CD4-positive, alpha-beta T cell treated with Interleukin-4 for 4 hours (primary cell): ENCODE measurements around the gene DNASE2.

Experiments used
- DNase-seq: peaks from one replicate; pipeline ENCODE4 v3.0.0-alpha.2; 2020

DNASE2 gene

GRCh38 chr19:12886651-12886968 lies 5.4 kb upstream of the DNASE2 start:
- DNase-seq = no peak

DNA sequence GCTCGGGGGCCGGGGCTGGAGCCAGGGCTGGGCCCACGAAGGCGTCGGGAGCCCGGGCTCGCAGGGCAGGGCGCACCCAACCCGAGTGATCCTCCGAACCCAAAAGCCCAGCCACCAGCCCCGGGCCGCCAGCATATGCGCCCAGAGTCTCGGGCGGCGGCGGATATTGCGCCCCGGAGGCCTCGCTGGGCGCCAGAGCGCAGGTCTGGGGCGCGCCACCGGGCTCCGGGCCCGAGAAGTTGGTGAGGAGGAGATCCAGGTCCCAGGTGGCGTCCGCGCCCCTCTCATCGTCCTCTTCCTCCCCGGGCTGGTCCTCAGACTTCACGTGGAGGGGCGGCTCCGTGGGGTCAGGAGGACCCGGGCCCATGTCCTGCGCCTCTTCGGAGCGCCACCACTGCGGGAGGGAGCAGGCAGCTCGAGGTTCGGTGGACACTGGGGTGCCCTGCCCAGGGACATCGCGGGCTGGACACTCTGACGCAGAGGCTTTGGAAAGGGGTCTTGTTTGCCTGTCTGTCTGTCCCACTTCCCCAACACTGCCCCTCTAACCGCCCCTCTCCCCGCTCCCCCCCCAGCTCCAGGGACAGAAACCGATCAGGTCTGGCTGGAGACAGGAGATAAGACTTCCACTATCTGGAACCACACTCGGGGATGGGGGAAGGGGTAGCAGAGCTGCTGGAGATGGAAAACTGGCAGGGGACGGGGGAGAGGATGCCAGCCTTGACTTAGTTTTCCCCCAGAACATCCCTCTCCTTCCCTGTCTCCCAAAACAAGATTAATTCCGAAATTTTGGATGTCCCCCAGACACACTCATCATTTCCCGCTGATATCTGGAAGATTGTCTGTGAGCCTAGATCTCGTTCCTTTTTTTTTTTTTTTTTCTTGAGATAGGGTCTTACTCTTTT lies 4.8 kb upstream of the DNASE2 start:
- DNase-seq = no peak

DNA sequence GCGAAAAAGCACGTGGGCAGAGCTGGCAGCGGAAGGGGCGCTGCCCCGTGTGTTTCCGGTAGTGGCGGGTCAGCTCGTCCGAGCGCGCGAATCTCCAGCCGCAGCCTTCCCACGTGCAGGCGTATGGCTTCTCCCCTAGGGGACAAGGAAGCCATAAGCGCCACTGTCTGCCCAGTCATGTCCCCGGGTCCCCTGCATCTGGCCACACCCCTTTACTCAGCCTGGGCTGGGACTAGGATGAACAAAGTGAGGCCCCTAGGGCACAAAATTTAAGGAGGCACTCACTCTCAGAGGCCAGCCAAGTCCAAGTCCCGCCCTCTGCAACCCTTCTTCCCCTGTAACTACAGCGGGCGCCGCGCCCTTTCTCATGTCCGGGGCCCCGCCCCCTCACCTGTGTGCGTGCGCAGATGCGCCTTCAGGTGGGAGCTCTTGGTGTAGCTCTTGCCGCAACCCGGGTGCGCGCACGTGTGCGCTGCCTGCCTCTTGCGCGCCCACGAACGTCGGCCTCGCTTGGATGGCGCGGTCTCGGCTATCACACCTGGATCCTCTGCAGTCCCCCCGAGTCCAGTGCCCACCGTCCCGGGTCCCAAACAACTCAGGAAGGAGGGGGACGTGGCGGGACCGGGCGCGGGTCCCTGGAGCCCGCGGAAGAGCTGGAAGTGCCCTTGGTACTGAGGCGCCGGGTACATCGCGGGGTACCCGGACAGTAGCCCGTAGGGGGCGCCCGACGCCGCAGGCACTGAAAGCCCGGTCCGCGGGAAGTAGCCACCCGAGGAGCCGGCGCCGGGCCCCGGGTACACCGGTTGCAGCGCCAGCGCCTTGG lies 3.9 kb upstream of the DNASE2 start:
- DNase-seq = peak; percentile 91

GRCh38 chr19:12884627-12884925 lies 3.3 kb upstream of the DNASE2 start:
- no peak for DNase-seq

DNA sequence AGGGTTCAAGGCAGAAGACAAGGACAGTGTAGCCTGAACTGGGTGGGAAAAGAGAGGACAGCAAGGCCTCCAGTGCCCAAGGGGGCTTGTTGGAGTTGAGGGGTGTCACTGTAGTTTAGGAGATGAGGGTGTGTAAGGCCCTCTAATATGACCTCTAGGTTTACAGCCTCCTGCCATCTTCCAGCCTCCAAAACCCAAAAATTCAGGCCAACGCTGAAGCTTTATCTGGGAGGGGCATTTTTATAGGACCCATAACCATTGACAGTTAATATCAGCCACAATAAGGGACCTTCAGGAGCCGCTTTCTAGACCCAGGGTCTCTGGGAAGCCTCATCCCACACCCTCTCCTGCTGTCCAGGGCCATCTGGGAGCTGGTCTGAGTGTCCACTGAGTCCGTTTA lies 3.0 kb upstream of the DNASE2 start:
- no peak for DNase-seq

GRCh38 chr19:12882589-12882988 lies 1.3 kb upstream of the DNASE2 start:
- DNase-seq = no peak

DNA sequence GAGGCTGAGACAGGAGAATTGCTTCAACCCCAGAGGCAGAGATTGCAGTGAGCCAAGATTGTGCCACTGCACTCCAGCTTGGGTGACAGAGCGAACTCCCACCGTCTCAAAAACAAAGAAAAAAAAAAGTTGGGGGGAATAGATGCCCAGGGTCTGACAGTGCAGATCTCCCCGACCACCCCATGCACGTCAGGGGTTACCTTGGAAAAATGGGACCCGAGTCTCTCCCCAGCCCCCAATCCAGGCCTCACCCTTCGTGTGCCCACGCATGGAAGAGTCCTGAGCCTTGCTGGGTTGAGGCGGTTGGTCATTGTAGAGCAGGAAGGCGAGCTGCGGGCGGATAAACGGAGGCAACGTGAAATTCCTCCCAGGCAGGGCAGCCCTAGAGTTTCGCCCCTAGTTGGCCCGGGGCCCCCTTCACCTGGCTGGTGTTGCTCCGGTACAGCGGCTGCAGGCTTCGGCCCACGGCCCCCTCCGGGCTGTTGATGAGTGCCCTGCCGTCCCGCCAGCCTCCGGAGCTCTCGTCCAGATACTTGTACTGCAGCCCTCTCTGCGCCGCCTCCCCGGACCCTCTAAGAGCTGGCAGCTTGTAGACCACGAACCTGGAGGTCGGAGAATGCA lies 588 bp downstream of the DNASE2 start:
- DNase-seq = no peak

GRCh38 chr19:12875086-12875485 lies 6.2 kb downstream of the DNASE2 start:
- DNase-seq = no peak

DNA sequence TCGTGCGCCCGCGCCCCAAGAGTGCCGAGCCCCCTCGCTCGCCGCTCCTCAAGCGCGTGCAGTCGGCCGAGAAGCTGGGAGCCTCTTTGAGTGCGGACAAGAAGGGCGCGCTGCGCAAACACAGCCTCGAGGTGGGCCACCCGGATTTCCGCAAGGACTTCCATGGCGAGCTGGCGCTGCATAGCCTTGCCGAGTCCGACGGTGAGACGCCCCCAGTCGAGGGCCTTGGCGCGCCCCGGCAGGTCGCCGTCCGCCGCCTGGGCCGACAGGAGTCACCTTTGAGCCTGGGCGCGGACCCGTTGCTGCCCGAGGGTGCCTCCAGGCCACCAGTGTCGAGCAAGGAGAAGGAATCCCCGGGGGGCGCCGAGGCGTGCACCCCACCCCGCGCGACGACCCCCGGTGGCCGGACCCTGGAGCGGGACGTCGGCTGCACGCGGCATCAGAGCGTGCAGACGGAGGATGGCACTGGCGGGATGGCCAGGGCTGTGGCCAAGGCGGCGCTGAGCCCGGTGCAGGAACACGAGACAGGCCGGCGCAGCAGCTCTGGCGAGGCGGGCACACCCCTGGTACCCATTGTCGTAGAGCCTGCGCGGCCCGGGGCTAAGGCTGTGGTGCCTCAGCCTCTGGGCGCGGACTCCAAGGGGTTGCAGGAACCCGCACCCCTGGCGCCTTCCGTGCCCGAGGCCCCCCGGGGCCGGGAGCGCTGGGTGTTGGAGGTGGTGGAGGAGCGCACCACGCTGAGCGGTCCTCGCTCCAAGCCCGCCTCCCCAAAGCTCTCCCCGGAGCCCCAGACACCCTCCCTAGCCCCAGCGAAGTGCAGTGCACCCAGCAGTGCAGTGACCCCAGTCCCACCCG lies 7.1 kb downstream of the DNASE2 start:
- DNase-seq = no peak

- peak; percentile 57 for DNase-seq
These were observed 8.0 kb downstream of the DNASE2 start for GRCh38 chr19:12872941-12873890.

DNA sequence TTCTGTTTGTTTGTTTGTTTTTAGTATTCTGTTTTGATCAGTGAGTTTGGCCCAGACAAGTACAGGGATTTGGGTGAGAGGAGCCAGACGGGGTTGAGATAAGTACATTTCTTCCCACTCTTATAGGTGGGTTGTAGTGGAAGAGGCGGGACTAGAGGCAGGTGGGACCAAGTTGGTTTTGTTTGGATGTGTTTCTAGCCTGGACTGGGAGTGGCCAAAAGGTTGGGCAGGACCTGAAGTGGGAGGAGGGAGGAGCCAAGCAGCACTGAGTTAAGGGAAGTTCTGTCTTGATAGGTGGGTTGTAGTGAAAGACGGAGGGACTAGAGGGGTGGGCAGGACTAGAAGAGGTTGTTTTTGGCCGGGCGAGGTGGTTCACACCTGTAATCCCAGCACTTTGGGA lies 9.0 kb downstream of the DNASE2 start:
- DNase-seq = no peak

DNA sequence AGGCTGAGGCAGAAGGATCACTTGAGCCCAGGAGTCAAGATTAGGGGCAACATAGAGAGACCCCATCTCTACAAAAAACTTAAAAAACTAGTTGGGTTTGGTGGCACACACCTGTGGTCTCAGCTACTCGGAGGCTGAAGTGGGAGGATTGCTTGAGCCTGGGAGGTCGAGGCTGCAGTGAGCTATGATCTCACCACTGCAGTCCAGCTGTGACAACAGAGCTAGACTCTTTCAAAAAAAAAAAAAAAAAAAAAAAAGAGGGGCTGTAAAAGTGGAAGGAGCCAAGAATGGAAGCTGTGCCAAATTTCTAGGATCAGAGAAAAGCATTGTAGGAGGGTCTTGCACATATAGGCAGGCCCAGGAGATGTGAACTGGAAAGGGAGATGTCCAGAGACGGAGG lies 9.6 kb downstream of the DNASE2 start:
- DNase-seq = no peak

DNA sequence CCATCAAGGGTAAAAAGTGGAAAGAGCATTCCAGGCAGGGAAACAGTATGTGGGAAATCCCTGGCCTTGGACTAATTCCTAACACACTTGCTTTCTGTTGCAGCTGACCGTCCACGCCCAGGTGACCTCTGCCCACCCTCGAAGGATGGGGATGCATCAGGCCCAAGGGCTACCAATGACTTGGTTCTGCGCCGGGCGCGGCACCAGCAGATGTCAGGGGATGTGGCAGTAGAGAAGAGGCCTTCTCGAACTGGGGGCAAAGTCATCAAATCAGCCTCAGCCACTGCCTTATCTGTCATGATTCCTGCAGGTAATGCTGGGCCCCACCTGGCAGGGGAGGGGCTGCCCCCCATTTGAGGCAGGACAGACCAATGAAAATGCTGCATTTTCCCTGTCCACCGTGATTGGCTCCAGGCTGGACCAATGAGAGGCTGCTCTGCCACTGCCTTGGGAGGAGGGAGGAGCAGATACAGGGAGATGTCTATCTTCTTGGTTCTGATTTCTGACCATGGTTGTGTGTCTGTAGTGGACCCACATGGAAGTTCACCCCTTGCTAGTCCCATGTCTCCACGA lies 12.6 kb downstream of the DNASE2 start:
- DNase-seq = no peak

- DNase-seq = peak; percentile 34
These were observed 13.8 kb downstream of the DNASE2 start for GRCh38 chr19:12867120-12868099.

DNA sequence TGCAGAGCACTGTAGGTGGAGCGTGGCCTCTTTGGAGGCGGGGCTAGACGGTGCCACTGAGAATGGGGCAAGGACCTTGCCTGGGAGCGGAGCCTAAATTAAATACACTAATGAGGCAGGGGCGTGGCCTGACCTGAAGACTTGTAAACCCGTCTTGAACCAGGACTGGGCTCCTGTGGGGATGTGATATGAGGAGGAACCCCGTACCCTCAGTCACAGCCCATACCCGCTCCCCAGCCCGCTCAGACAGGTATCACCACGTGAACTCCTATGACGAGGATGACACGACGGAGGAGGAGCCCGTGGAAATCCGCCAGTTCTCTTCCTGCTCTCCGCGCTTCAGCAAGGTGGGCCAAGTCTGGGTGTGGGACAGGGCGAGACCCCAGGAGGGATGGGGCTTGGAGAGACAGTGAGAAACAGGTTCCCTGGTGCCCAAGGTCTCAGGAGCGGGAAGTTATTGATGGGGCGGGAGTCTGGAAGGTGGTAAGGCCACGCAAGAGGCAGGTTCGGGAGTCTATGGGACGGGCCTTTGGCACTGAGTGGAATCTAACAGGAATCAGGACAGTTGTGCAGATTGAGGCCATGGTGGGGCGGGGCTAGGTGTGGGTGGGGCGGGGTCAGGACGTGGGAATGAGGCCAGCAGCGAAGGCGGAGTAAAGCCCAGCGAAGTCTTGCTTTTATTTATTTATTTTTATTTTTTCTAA lies 14.7 kb downstream of the DNASE2 start:
- DNase-seq = no peak

GRCh38 chr19:12865746-12866415 lies 15.4 kb downstream of the DNASE2 start:
- no peak for DNase-seq

- no peak for DNase-seq
These were observed 16.2 kb downstream of the DNASE2 start for GRCh38 chr19:12864721-12865715.

- DNase-seq = no peak
These were observed 17.1 kb downstream of the DNASE2 start for GRCh38 chr19:12864143-12864542.
